ENCODE data around the gene SBF2. TPM values are rescaled to one million over a fixed set of nuclear protein-coding genes. Genes with fewer than 3 reads are reported as not detected.
A peak's percentile ranks its signal among the peaks of the same experiment; 100 is the strongest.

SBF2 gene
- total and polyA plus RNA-seq, 2 of the 13 experiments (the other 11 are each of a cell fraction or from before 2014, with no cell fraction given), result 24.0 to 45.8 TPM

- TF ChIP-seq ZBTB37 (CRISPR knock-in tag; IDR thresholded peaks at IDR 0.05), result no peak
- TF ChIP-seq NCOA1 (CRISPR knock-in tag; IDR thresholded peaks at IDR 0.05), result no peak
- no peak for TF ChIP-seq HMGA1 (CRISPR knock-in tag; conservative IDR thresholded peaks at IDR 0.05)
- no peak for TF ChIP-seq ZNF879 (CRISPR knock-in tag; IDR thresholded peaks at IDR 0.05)
- TF ChIP-seq RBM22 (optimal IDR thresholded peaks at IDR 0.05; ENCODE audit: low read length), result no peak
- no peak for TF ChIP-seq ZBTB8A (CRISPR knock-in tag; IDR thresholded peaks at IDR 0.05; ENCODE audit: borderline replicate concordance, low read depth)
- no peak for TF ChIP-seq EHMT2 (IDR thresholded peaks at IDR 0.05; ENCODE audit: borderline replicate concordance, low read depth, low read length)
- no peak for TF ChIP-seq MEF2D (CRISPR knock-in tag; IDR thresholded peaks at IDR 0.05)
- no peak for TF ChIP-seq ZFP36 (IDR thresholded peaks at IDR 0.05; ENCODE audit: borderline replicate concordance, low read depth, low read length, partially characterized antibody)
- TF ChIP-seq ZFP62 (CRISPR knock-in tag; IDR thresholded peaks at IDR 0.05), result no peak
- no peak for TF ChIP-seq ESRRA (CRISPR knock-in tag; IDR thresholded peaks at IDR 0.05; ENCODE audit: low read depth)
- TF ChIP-seq ZNF761 (CRISPR knock-in tag; conservative IDR thresholded peaks at IDR 0.05), result peak; percentile 13
- TF ChIP-seq NFKB2 (CRISPR knock-in tag; IDR thresholded peaks at IDR 0.05; ENCODE audit: borderline replicate concordance), result peak; percentile 62; the same call in 1 of the 2 replicates
- TF ChIP-seq WIZ (CRISPR knock-in tag; IDR thresholded peaks at IDR 0.05), result 0 out of 2 replicates have a peak, but pooled peaks have one; percentile 42
- TF ChIP-seq BHLHE40 (IDR thresholded peaks at IDR 0.05; ENCODE audit: low read length), result 0 out of 2 replicates have a peak, but pooled peaks have one; percentile 14
- TF ChIP-seq CBX5 (CRISPR knock-in tag; IDR thresholded peaks at IDR 0.05; ENCODE audit: borderline replicate concordance), result no peak
- no peak for TF ChIP-seq ZNF512B (CRISPR knock-in tag; IDR thresholded peaks at IDR 0.05; ENCODE audit: borderline replicate concordance)
- no peak for TF ChIP-seq ZNF598 (CRISPR knock-in tag; IDR thresholded peaks at IDR 0.05; ENCODE audit: borderline replicate concordance)
- TF ChIP-seq ZSCAN20 (CRISPR knock-in tag; IDR thresholded peaks at IDR 0.05; ENCODE audit: borderline replicate concordance), result no peak; the same call in 1 of the 2 replicates
- TF ChIP-seq SRSF4 (IDR thresholded peaks at IDR 0.05; ENCODE audit: low read depth, low read length, poor library complexity, severe bottlenecking), result no peak
- TF ChIP-seq CERS6 (CRISPR knock-in tag; IDR thresholded peaks at IDR 0.05), result no peak
Observed at GRCh38 chr11:10304495-10305261, 10.7 kb upstream of the SBF2 start, which contains the start of gene ADM (continued).
